Transverse colon (tissue), 4 donors: ENCODE results near the gene IL1RAPL1. TPM values are rescaled to one million over a fixed set of nuclear protein-coding genes. Genes with fewer than 3 reads are reported as not detected.

Source experiments
- DNase-seq: peaks from one replicate; pipeline ENCODE4 v3.0.0-alpha.2; 2019
- H3K27ac ChIP-seq, 4 donors: fragments of 200-600 bp; sonication (generic); 2 replicates each; pipeline ENCODE4 v1.5.1; 2016 to 2018; ENCODE audit warnings: inconsistent platforms in 4 of 4
- H3K27me3 ChIP-seq: fragments of 200-600 bp; sonication (generic); 2 replicates; pipeline ENCODE4 v1.5.1; 2017; ENCODE audit warnings: inconsistent platforms
- H3K36me3 ChIP-seq, 4 donors: fragments of 200-600 bp; sonication (generic); 2 replicates each; pipeline ENCODE4 v1.5.1; 2017 to 2019; ENCODE audit warnings: inconsistent platforms in 4 of 4
- H3K4me1 ChIP-seq, 4 donors: fragments of 200-600 bp; sonication (generic); 2 replicates each; pipeline ENCODE4 v1.5.1; 2017 to 2020; ENCODE audit warnings: inconsistent platforms in 4 of 4
- H3K4me3 ChIP-seq, 4 donors: fragments of 200-600 bp; sonication (generic); 1 replicate in 1 of 4; 2 replicates in 3 of 4; pipeline versions ENCODE4 v1.5.1 to v1.6.1; 2017 to 2019; ENCODE audit warnings: inconsistent platforms in 4 of 4
- H3K9me3 ChIP-seq, 2 donors: fragments of 200-600 bp; sonication (generic); 2 replicates each; pipeline ENCODE4 v1.5.1; 2017 to 2019; ENCODE audit warnings: inconsistent platforms in 2 of 2
- EP300 ChIP-seq: sonication (generic); formaldehyde crosslinking; IDR thresholded peaks from one replicate; pipeline ENCODE4 v1.6.1; 2017; ENCODE audit warnings: antibody characterized with exemption, low read depth
- POLR2A ChIP-seq: fragments of 450-650 bp; IDR thresholded peaks from one replicate; pipeline ENCODE4 v1.6.1; 2016; ENCODE audit warnings: antibody characterized with exemption, mild to moderate bottlenecking, moderate library complexity
- POLR2AphosphoS5 ChIP-seq, 3 donors: sonication (generic); formaldehyde crosslinking; IDR thresholded peaks; one replicate each; pipeline ENCODE4 v1.6.1; 2016; ENCODE audit warnings: antibody characterized with exemption in 3 of 3
- WGBS, 2 donors: methylation state at CpG; one replicate each; pipeline ENCODE4 v1.1.5; 2018; ENCODE audit warnings: low coverage in 1 of 2; 5-methylcytosine and 5-hydroxymethylcytosine counted together
- in situ Hi-C, 4 donors: fragments of 200-750 bp; cut with MboI; loops; one replicate each; pipeline versions ENCODE4 v1.15.0 to v1.15.1; 2017; ENCODE audit warnings: low sequenced_read_pairs in 3 of 4, low pct_ligation_motif_present in 1 of 4, low pct_unique_long_range_greater_than_20kb in 1 of 4
- intact Hi-C: fragments of 100-400 bp; cut with DNase I; formaldehyde crosslinking; loops from one replicate; pipeline ENCODE4 v1.15.1; 2023; ENCODE audit warnings: low total_unique reads
- total RNA-seq, 4 donors: library from RNA; depleted of rRNA; stranded (reverse); fragments of >200 nt; gene quantifications; one replicate each; pipeline ENCODE4 v1.1.0, GENCODE V29; 2016
- TF ChIP-seq, protein P1 (sequence below), 5 experiments: fragments of 200-600 bp in 3 of 5; fragments of 450-650 bp in 2 of 5; sonication (generic) in 3 of 5; IDR thresholded peaks; 1 replicate in 2 of 5; 2 replicates in 3 of 5; pipeline ENCODE4 v1.5.1; 2016 to 2017; ENCODE audit warnings: antibody characterized with exemption in 5 of 5, inconsistent platforms in 3 of 5, mild to moderate bottlenecking in 2 of 5, moderate library complexity in 1 of 5

The IL1RAPL1 gene
- total RNA-seq, 4 donors from 2014 or later = 0.14 to 0.32 (median 0.20) TPM; not detected in 1

DNA sequence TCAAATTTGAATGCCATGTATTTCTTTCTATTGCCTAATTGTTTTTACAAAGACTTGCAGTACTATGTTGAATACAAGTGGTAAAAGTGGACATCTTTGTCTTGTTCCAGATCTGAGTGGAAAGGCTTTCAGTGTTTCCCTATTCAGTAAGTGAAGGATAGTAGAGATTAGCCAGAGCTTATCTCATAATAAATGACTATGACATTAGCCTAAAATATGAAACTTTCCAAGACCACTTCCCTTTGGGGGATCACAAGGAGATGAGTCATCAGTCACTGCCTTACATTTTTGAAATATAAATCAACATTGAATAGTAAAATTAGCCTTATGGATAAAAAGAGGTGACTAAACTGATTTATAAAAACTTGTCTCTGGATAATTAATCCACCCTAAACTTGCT is 1074.0 kb downstream of the IL1RAPL1 start:
- no peaks in the 10 kb centered on the region for H3K9me3 ChIP-seq
- H3K27me3 ChIP-seq = no peaks in the 10 kb centered on the region
- H3K4me3 ChIP-seq = no peak overlapping the region
- intact Hi-C loops (no loop called here), in situ Hi-C loops (no loop called here)
- H3K36me3 ChIP-seq = no peaks in the 10 kb centered on the region
- no peaks in the 10 kb centered on the region for H3K4me1 ChIP-seq
- TF ChIP-seq, protein P1, sequence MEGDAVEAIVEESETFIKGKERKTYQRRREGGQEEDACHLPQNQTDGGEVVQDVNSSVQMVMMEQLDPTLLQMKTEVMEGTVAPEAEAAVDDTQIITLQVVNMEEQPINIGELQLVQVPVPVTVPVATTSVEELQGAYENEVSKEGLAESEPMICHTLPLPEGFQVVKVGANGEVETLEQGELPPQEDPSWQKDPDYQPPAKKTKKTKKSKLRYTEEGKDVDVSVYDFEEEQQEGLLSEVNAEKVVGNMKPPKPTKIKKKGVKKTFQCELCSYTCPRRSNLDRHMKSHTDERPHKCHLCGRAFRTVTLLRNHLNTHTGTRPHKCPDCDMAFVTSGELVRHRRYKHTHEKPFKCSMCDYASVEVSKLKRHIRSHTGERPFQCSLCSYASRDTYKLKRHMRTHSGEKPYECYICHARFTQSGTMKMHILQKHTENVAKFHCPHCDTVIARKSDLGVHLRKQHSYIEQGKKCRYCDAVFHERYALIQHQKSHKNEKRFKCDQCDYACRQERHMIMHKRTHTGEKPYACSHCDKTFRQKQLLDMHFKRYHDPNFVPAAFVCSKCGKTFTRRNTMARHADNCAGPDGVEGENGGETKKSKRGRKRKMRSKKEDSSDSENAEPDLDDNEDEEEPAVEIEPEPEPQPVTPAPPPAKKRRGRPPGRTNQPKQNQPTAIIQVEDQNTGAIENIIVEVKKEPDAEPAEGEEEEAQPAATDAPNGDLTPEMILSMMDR (IDR thresholded peaks at IDR 0.05) = no peak
- no peak for TF ChIP-seq POLR2A
- TF ChIP-seq EP300 = no peak
- no peak for TF ChIP-seq POLR2AphosphoS5 (IDR thresholded peaks at IDR 0.05)
- no peak overlapping the region for H3K27ac ChIP-seq
- no peak for DNase-seq

DNA sequence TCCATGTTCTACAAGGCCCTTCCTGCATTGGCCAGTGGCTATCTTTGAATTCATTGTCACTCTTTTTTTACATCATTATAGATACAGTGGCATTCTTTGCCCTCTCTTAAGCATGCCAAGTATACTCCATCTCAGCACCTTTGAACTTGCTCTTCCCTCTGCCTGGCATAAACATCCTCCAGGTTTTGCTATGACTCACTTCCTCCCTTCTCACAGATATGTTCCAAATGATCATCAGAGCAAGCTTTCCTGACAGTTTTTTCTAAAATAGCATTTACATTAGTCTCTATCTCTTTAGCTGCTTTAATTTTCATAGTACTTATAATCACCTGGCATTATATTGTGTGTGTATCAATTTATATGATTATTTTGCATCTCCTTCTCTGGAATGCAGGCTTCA is 1074.9 kb downstream of the IL1RAPL1 start:
- H3K27ac ChIP-seq = no peak overlapping the region
- intact Hi-C loops = no loop called here
- no peaks in the 10 kb centered on the region for H3K4me1 ChIP-seq
- no peak overlapping the region for H3K4me3 ChIP-seq
- in situ Hi-C loops = no loop called here
- TF ChIP-seq POLR2A = no peak
- no peak for TF ChIP-seq EP300
- TF ChIP-seq POLR2AphosphoS5 (IDR thresholded peaks at IDR 0.05) = no peak
- TF ChIP-seq, protein P1 (IDR thresholded peaks at IDR 0.05) = no peak
- H3K36me3 ChIP-seq = no peaks in the 10 kb centered on the region
- H3K27me3 ChIP-seq = no peaks in the 10 kb centered on the region
- no peak for DNase-seq
- no peaks in the 10 kb centered on the region for H3K9me3 ChIP-seq

DNA sequence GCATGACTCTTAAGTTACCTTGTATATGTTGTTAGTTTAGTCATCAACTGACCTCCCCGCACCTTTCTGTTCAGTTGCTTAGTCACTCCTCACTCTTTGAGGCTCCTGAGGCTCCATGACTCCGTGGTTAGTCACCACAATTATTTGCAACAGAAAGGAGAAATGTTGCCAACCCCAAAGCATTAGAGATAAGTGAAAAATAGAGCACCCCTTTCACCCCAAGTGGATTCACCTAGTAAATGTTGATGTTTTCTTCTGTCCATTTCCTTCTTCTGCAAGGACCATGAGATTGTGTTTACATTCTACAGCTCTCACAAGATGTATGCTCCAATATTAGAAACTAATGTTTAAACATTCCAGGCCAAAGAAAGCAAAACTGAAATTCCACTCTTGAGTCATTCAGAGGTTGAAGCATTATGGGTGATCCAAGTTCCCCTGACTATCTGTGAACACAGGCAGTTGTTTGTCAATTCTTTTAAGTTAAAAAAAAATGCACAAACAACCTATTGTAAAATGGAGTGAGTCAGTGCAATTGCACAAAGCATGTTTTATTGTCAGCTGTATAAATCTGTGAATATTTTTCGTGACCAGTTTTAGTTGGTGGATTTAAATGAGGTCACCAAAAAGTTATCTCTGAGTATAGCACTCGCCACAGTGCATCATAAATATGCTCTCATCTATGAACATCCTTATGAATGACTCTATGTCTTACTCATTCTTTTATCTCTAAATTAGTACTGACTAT is 1075.7 kb downstream of the IL1RAPL1 start:
- no peaks in the 10 kb centered on the region for H3K4me1 ChIP-seq
- DNase-seq = no peak
- 16 to 47% methylated on average over 2 to 4 of the region's 4 CpGs for WGBS, 2 donors
- H3K9me3 ChIP-seq = no peaks in the 10 kb centered on the region
- H3K36me3 ChIP-seq = no peaks in the 10 kb centered on the region
- in situ Hi-C loops = no loop called here
- TF ChIP-seq EP300 = no peak
- TF ChIP-seq POLR2A = no peak
- H3K27me3 ChIP-seq = no peaks in the 10 kb centered on the region
- intact Hi-C loops = no loop called here
- H3K4me3 ChIP-seq = no peak overlapping the region
- no peak overlapping the region for H3K27ac ChIP-seq

DNA sequence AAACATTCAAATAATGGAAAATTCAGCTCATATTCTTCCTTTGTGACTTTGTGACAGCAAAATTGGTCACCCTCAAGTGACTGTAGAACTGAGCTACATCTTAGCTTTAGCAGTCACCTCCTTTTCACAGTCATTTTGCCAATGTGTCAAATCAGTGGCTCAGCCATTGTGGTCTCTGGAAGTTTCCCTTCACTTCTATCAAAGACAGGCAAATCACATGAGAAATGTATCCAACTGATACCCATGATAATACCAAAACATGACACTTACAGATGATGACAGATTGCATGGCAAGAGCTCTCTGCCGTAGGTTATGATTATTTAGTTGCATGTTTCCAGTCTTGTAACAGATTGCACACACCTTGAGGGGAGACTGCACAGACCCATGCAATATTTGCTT is 1078.3 kb downstream of the IL1RAPL1 start:
- in situ Hi-C loops = no loop called here
- TF ChIP-seq POLR2A = no peak
- TF ChIP-seq EP300 = no peak
- TF ChIP-seq, protein P1 (IDR thresholded peaks at IDR 0.05) = no peak
- no peak for TF ChIP-seq POLR2AphosphoS5 (IDR thresholded peaks at IDR 0.05)
- H3K36me3 ChIP-seq = no peaks in the 10 kb centered on the region
- no peak for DNase-seq
- H3K4me1 ChIP-seq = no peaks in the 10 kb centered on the region
- no peaks in the 10 kb centered on the region for H3K27me3 ChIP-seq
- H3K27ac ChIP-seq = no peak overlapping the region
- no peak overlapping the region for H3K4me3 ChIP-seq
- H3K9me3 ChIP-seq = no peaks in the 10 kb centered on the region
- 91% methylated on average over 1 of the region's 1 CpG; no CpG with 5 or more reads in 1 of the 2 donors for WGBS, 2 donors
- intact Hi-C loops = no loop called here

DNA sequence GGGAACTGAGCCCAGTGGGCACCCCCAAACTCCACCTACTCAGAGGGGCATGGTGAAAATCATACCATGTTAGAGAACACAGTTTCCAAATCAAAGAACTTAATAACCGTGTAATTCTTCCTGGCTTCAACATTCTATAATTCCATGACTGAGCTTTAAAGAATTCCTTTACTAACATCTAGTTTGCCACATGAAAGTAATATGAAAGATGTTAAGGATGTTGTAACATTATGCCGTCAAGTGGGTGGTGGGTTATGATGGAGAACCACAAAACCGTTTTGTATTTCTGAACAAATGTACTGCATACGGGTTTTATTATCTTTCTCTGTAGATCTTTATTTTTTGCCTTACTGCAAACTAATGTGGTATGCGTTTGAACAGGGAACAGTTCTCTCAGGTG is 1079.1 kb downstream of the IL1RAPL1 start:
- Histone ChIP-seq H3K36me3 (no peaks in the 10 kb centered on the region), H3K4me3 (no peak overlapping the region), H3K27ac (no peak overlapping the region), H3K4me1 (no peaks in the 10 kb centered on the region), H3K9me3 (no peaks in the 10 kb centered on the region), H3K27me3 (no peaks in the 10 kb centered on the region)
- intact Hi-C loops (no loop called here), in situ Hi-C loops (no loop called here)
- no peak for TF ChIP-seq POLR2AphosphoS5 (IDR thresholded peaks at IDR 0.05)
- no peak for TF ChIP-seq POLR2A
- TF ChIP-seq, protein P1 (IDR thresholded peaks at IDR 0.05) = no peak
- no peak for TF ChIP-seq EP300
- 65 to 80% methylated on average over 3 to 5 of the region's 5 CpGs for WGBS, 2 donors
- no peak for DNase-seq
